Activated naive CD8-positive, alpha-beta T cell treated with anti-CD3 and anti-CD28 coated beads, Interleukin-2, amount 50 U/mL, for 24 hours (primary cell): ENCODE results near the gene MOSPD2.

ENCODE experiments used
- ATAC-seq: fragments of 150-1000 bp; cut with Tn5 transposase; one replicate; pipeline ENCODE4 v1.10.0; 2021
- DNase-seq: peaks from one replicate; pipeline ENCODE4 v3.0.0; 2021
- H3K27ac Mint-ChIP-seq: one replicate; pipeline ENCODE4 v1.8.0; 2021; ENCODE audit warnings: mild to moderate bottlenecking, mixed read lengths
- H3K27me3 Mint-ChIP-seq: one replicate; pipeline ENCODE4 v1.8.0; 2021; ENCODE audit warnings: mixed read lengths
- H3K36me3 Mint-ChIP-seq: one replicate; pipeline ENCODE4 v1.8.0; 2021; ENCODE audit warnings: low read depth, mixed read lengths
- H3K4me1 Mint-ChIP-seq: one replicate; pipeline ENCODE4 v1.8.0; 2021; ENCODE audit warnings: mixed read lengths
- H3K4me3 Mint-ChIP-seq: one replicate; pipeline ENCODE4 v1.8.0; 2021; ENCODE audit warnings: mild to moderate bottlenecking, moderate library complexity, mixed read lengths
- H3K9me3 Mint-ChIP-seq: one replicate; pipeline ENCODE4 v1.8.0; 2021; ENCODE audit warnings: mixed read lengths

MOSPD2 gene

GRCh38 chrX:14883826-14884225, 10.6 kb downstream of the MOSPD2 start:
- ATAC-seq (no peak), DNase-seq (no peak)
- Mint-ChIP-seq H3K36me3 (peaks cover 4% of the 10 kb centered on the region), H3K27ac (peak overlapping the region; percentile 82), H3K4me3 (no peak overlapping the region), H3K27me3 (no peaks in the 10 kb centered on the region), H3K9me3 (no peaks in the 10 kb centered on the region), H3K4me1 (peaks cover 35% of the 10 kb centered on the region)

GRCh38 chrX:14884714-14885113, 11.5 kb downstream of the MOSPD2 start:
- no peaks in the 10 kb centered on the region for H3K27me3 Mint-ChIP-seq
- H3K9me3 Mint-ChIP-seq, result no peaks in the 10 kb centered on the region
- H3K36me3 Mint-ChIP-seq, result peaks cover 4% of the 10 kb centered on the region
- DNase-seq (no peak), ATAC-seq (no peak)
- H3K27ac Mint-ChIP-seq, result peak overlapping the region; percentile 82
- no peak overlapping the region for H3K4me3 Mint-ChIP-seq
- peaks cover 29% of the 10 kb centered on the region for H3K4me1 Mint-ChIP-seq

GRCh38 chrX:14886252-14886651, 13.0 kb downstream of the MOSPD2 start:
- H3K9me3 Mint-ChIP-seq, result no peaks in the 10 kb centered on the region
- peaks cover 26% of the 10 kb centered on the region for H3K4me1 Mint-ChIP-seq
- no peak for DNase-seq
- H3K4me3 Mint-ChIP-seq, result no peak overlapping the region
- peak overlapping the region; percentile 9 for H3K27ac Mint-ChIP-seq
- ATAC-seq, result no peak
- no peaks in the 10 kb centered on the region for H3K27me3 Mint-ChIP-seq
- peaks cover 6% of the 10 kb centered on the region for H3K36me3 Mint-ChIP-seq

- no peaks in the 10 kb centered on the region for H3K27me3 Mint-ChIP-seq
- ATAC-seq (no peak), DNase-seq (no peak)
- peaks cover 12% of the 10 kb centered on the region for H3K4me1 Mint-ChIP-seq
- H3K9me3 Mint-ChIP-seq, result no peaks in the 10 kb centered on the region
- no peak overlapping the region for H3K4me3 Mint-ChIP-seq
- no peak overlapping the region for H3K27ac Mint-ChIP-seq
- H3K36me3 Mint-ChIP-seq, result peaks cover 15% of the 10 kb centered on the region
These were observed 23.1 kb downstream of the MOSPD2 start for GRCh38 chrX:14896273-14896672.

- Mint-ChIP-seq H3K27ac (no peak overlapping the region), H3K36me3 (peaks cover 16% of the 10 kb centered on the region), H3K9me3 (no peaks in the 10 kb centered on the region), H3K27me3 (no peaks in the 10 kb centered on the region), H3K4me1 (peaks cover 12% of the 10 kb centered on the region), H3K4me3 (no peak overlapping the region)
- ATAC-seq, result no peak
- no peak for DNase-seq
These were observed 23.8 kb downstream of the MOSPD2 start for GRCh38 chrX:14897042-14897441.

- Mint-ChIP-seq H3K27ac (peak overlapping the region; percentile 84), H3K27me3 (no peaks in the 10 kb centered on the region), H3K4me1 (peaks cover 12% of the 10 kb centered on the region), H3K9me3 (no peaks in the 10 kb centered on the region), H3K36me3 (peaks cover 32% of the 10 kb centered on the region), H3K4me3 (no peak overlapping the region)
- DNase-seq (no peak), ATAC-seq (peak; percentile 80)
These were observed 26.4 kb downstream of the MOSPD2 start for GRCh38 chrX:14899607-14900006.

GRCh38 chrX:14902537-14902936, 29.3 kb downstream of the MOSPD2 start:
- Mint-ChIP-seq H3K4me3 (no peak overlapping the region), H3K9me3 (no peaks in the 10 kb centered on the region), H3K27me3 (no peaks in the 10 kb centered on the region), H3K36me3 (peaks cover 28% of the 10 kb centered on the region), H3K27ac (no peak overlapping the region), H3K4me1 (peaks cover 4% of the 10 kb centered on the region)
- ATAC-seq (no peak), DNase-seq (no peak)

- Mint-ChIP-seq H3K27ac (no peak overlapping the region), H3K4me3 (no peak overlapping the region), H3K4me1 (peaks cover 4% of the 10 kb centered on the region), H3K9me3 (no peaks in the 10 kb centered on the region), H3K27me3 (no peaks in the 10 kb centered on the region), H3K36me3 (peaks cover 25% of the 10 kb centered on the region)
- ATAC-seq (no peak), DNase-seq (no peak)
These were observed 30.7 kb downstream of the MOSPD2 start for GRCh38 chrX:14903891-14904290.

GRCh38 chrX:14913241-14913640, 40.0 kb downstream of the MOSPD2 start:
- Mint-ChIP-seq H3K9me3 (no peaks in the 10 kb centered on the region), H3K36me3 (peaks cover 16% of the 10 kb centered on the region), H3K4me3 (no peak overlapping the region), H3K27ac (no peak overlapping the region), H3K4me1 (no peaks in the 10 kb centered on the region), H3K27me3 (no peaks in the 10 kb centered on the region)
- DNase-seq (no peak), ATAC-seq (no peak)

- Mint-ChIP-seq H3K4me1 (no peaks in the 10 kb centered on the region), H3K9me3 (no peaks in the 10 kb centered on the region), H3K36me3 (peaks cover 13% of the 10 kb centered on the region), H3K27me3 (no peaks in the 10 kb centered on the region), H3K27ac (no peak overlapping the region), H3K4me3 (no peak overlapping the region)
- no peak for DNase-seq
- no peak for ATAC-seq
These were observed 42.4 kb downstream of the MOSPD2 start for GRCh38 chrX:14915596-14915995.

GRCh38 chrX:14916017-14916674, 42.9 kb downstream of the MOSPD2 start:
- Mint-ChIP-seq H3K27me3 (no peaks in the 10 kb centered on the region), H3K9me3 (no peaks in the 10 kb centered on the region), H3K4me1 (no peaks in the 10 kb centered on the region), H3K27ac (no peak overlapping the region), H3K4me3 (no peak overlapping the region), H3K36me3 (peaks cover 12% of the 10 kb centered on the region)
- ATAC-seq (no peak), DNase-seq (no peak)

- Mint-ChIP-seq H3K4me3 (no peak overlapping the region), H3K36me3 (peaks cover 9% of the 10 kb centered on the region), H3K27me3 (no peaks in the 10 kb centered on the region), H3K27ac (no peak overlapping the region), H3K9me3 (no peaks in the 10 kb centered on the region), H3K4me1 (no peaks in the 10 kb centered on the region)
- ATAC-seq, result no peak
- DNase-seq, result no peak
These were observed 46.2 kb downstream of the MOSPD2 start for GRCh38 chrX:14919407-14919806.

- H3K4me3 Mint-ChIP-seq, result no peak overlapping the region
- ATAC-seq (no peak), DNase-seq (no peak)
- no peaks in the 10 kb centered on the region for H3K4me1 Mint-ChIP-seq
- no peaks in the 10 kb centered on the region for H3K9me3 Mint-ChIP-seq
- H3K27ac Mint-ChIP-seq, result no peak overlapping the region
- peaks cover 9% of the 10 kb centered on the region for H3K36me3 Mint-ChIP-seq
- H3K27me3 Mint-ChIP-seq, result no peaks in the 10 kb centered on the region
These were observed 47.0 kb downstream of the MOSPD2 start for GRCh38 chrX:14920196-14920595.

- Mint-ChIP-seq H3K36me3 (peaks cover 2% of the 10 kb centered on the region), H3K9me3 (no peaks in the 10 kb centered on the region), H3K27ac (no peak overlapping the region), H3K27me3 (no peaks in the 10 kb centered on the region), H3K4me3 (no peak overlapping the region), H3K4me1 (no peaks in the 10 kb centered on the region)
- DNase-seq (no peak), ATAC-seq (peak; percentile 59)
These were observed 49.2 kb downstream of the MOSPD2 start for GRCh38 chrX:14922437-14922836.

GRCh38 chrX:14923761-14924160, 50.5 kb downstream of the MOSPD2 start:
- DNase-seq (no peak), ATAC-seq (no peak)
- no peaks in the 10 kb centered on the region for H3K27me3 Mint-ChIP-seq
- no peaks in the 10 kb centered on the region for H3K36me3 Mint-ChIP-seq
- no peak overlapping the region for H3K27ac Mint-ChIP-seq
- no peaks in the 10 kb centered on the region for H3K4me1 Mint-ChIP-seq
- H3K9me3 Mint-ChIP-seq, result no peaks in the 10 kb centered on the region
- H3K4me3 Mint-ChIP-seq, result no peak overlapping the region

- no peak for DNase-seq
- H3K27me3 Mint-ChIP-seq, result no peaks in the 10 kb centered on the region
- no peaks in the 10 kb centered on the region for H3K36me3 Mint-ChIP-seq
- H3K4me3 Mint-ChIP-seq, result no peak overlapping the region
- no peak overlapping the region for H3K27ac Mint-ChIP-seq
- H3K4me1 Mint-ChIP-seq, result no peaks in the 10 kb centered on the region
- no peaks in the 10 kb centered on the region for H3K9me3 Mint-ChIP-seq
- ATAC-seq, result no peak
These were observed 53.2 kb downstream of the MOSPD2 start for GRCh38 chrX:14926471-14926870.
